Fibroblast of skin of scalp (primary cell): ENCODE data around the gene LUC7L2.
"Not testable (repeated sequence)": the region's sequence is repeated elsewhere in the genome, so short reads cannot be mapped to it uniquely, and the experiment has no call there.

ENCODE experiments used
- DNase-seq: peaks from one replicate; pipeline ENCODE4 v3.0.0-alpha.2; 2013

The LUC7L2 gene

GRCh38 chr7:139355320-139355719 is 4.4 kb upstream of the LUC7L2 start:
- DNase-seq, result no peak

GRCh38 chr7:139357729-139358506 is 1.8 kb upstream of the LUC7L2 start:
- DNase-seq, result not testable (repeated sequence)

GRCh38 chr7:139358541-139359365 is 941 bp upstream of the LUC7L2 start:
- DNase-seq, result peak; percentile 50

- DNase-seq, result peak; percentile 93
Measured at GRCh38 chr7:139360210-139360947, 685 bp downstream of the LUC7L2 start.

GRCh38 chr7:139360948-139361307 is 1.2 kb downstream of the LUC7L2 start:
- no peak for DNase-seq

- no peak for DNase-seq
Measured at GRCh38 chr7:139361523-139361922, 1.8 kb downstream of the LUC7L2 start.

GRCh38 chr7:139362302-139362701 is 2.6 kb downstream of the LUC7L2 start:
- DNase-seq, result no peak

- DNase-seq, result no peak
Measured at GRCh38 chr7:139362981-139363380, 3.3 kb downstream of the LUC7L2 start.

- DNase-seq, result no peak
Measured at GRCh38 chr7:139365336-139365735, 5.6 kb downstream of the LUC7L2 start.

GRCh38 chr7:139366400-139366799 is 6.7 kb downstream of the LUC7L2 start:
- no peak for DNase-seq

GRCh38 chr7:139367438-139368155 is 7.9 kb downstream of the LUC7L2 start:
- DNase-seq, result no peak

- no peak for DNase-seq
Measured at GRCh38 chr7:139370301-139370942, 10.7 kb downstream of the LUC7L2 start.

GRCh38 chr7:139370943-139371313 is 11.2 kb downstream of the LUC7L2 start:
- DNase-seq, result no peak

GRCh38 chr7:139374246-139374645 is 14.6 kb downstream of the LUC7L2 start:
- no peak for DNase-seq

GRCh38 chr7:139382439-139382838 is 22.7 kb downstream of the LUC7L2 start:
- DNase-seq, result no peak

GRCh38 chr7:139384611-139385010 is 24.9 kb downstream of the LUC7L2 start:
- DNase-seq, result no peak

GRCh38 chr7:139387594-139387993 is 27.9 kb downstream of the LUC7L2 start:
- no peak for DNase-seq

- no peak for DNase-seq
Measured at GRCh38 chr7:139389091-139389490, 29.4 kb downstream of the LUC7L2 start.

- DNase-seq, result no peak
Measured at GRCh38 chr7:139389774-139390173, 30.1 kb downstream of the LUC7L2 start.

GRCh38 chr7:139393621-139394211 is 34.0 kb downstream of the LUC7L2 start:
- DNase-seq, result no peak

- DNase-seq, result no peak
Measured at GRCh38 chr7:139394540-139394939, 34.8 kb downstream of the LUC7L2 start.
